ENCODE results near the gene PSMA3.

DNA sequence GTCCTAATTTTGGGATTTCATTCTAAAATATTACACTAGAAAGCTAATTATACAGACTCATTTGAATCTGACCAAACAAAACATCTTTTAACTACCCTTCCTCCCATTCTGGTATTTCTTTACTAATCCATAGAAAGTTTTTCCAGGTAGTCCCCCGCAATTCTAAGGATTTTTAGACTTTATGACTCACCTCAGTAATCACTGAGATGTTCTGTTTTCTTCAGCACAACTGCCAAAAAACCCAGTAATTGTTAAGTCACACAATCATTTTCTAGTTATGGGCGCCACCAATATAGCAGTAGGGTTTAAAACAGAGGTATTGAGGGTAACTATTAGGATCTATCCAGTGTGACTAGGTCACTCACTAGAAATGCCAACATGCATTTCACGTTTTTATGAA, 52.1 kb downstream of the PSMA3 start:
- TF ChIP-seq, protein P1, sequence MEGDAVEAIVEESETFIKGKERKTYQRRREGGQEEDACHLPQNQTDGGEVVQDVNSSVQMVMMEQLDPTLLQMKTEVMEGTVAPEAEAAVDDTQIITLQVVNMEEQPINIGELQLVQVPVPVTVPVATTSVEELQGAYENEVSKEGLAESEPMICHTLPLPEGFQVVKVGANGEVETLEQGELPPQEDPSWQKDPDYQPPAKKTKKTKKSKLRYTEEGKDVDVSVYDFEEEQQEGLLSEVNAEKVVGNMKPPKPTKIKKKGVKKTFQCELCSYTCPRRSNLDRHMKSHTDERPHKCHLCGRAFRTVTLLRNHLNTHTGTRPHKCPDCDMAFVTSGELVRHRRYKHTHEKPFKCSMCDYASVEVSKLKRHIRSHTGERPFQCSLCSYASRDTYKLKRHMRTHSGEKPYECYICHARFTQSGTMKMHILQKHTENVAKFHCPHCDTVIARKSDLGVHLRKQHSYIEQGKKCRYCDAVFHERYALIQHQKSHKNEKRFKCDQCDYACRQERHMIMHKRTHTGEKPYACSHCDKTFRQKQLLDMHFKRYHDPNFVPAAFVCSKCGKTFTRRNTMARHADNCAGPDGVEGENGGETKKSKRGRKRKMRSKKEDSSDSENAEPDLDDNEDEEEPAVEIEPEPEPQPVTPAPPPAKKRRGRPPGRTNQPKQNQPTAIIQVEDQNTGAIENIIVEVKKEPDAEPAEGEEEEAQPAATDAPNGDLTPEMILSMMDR (IDR thresholded peaks at IDR 0.05): no peak
- TF ChIP-seq POLR2A (IDR thresholded peaks at IDR 0.05): no peak
